Non-pigmented ciliary epithelial cell (primary cell): ENCODE measurements around the gene BCLAF1.
"Not testable (repeated sequence)": the region's sequence is repeated elsewhere in the genome, so short reads cannot be mapped to it uniquely, and the experiment has no call there.

Source experiments
- DNase-seq: peaks from one replicate; pipeline ENCODE4 v3.0.0-alpha.2; 2010; ENCODE audit warnings: low read depth

BCLAF1 gene

DNA sequence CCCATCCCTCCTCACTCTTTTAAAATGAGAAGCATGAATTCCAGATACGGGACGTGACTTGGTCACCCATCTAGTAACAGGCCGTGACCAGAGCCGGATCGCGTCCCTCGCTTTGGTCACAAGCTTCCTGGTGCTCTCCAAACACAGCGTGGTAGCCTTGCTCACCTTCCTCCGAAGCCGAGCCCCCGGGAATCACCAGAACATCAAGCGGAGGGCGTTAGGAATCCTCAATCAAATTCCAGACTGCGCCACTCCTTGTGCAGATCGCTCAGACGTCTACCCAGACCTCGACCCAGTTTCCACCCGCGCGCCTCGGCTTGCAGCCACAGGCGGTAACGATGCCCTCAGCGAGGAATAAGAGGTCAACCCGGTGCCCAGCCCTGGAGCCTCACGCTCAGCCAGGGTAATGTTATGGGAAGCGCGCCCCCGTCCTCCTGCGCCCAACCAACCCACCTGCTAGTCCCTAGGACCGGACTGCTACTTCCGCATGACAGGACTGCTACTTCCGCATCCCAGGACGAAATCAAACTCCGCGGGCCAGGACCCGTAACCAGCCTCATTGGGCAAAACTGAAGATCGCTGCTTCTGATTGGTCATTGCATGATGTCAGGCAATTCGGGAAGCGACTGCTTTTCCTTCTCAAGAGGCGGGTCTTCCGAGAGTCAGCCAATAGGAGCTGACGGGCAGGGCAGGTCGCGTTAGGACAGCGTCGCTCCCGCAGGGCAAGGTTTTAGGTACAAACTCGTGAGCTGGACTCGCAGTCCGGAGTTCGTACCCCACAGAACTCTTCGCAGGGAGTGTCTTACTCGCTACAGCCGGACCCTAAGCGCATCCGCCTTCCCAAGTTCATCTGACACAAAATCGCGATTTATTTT, 39.6 kb downstream of the BCLAF1 start, which contains the start of gene MTFR2:
TSS of gene MTFR2 (minus strand) at position 501 of the 875 bp plus-strand sequence. CDS start 1,212 bp downstream, outside the sequence.
- peak; percentile 98 for DNase-seq

DNA sequence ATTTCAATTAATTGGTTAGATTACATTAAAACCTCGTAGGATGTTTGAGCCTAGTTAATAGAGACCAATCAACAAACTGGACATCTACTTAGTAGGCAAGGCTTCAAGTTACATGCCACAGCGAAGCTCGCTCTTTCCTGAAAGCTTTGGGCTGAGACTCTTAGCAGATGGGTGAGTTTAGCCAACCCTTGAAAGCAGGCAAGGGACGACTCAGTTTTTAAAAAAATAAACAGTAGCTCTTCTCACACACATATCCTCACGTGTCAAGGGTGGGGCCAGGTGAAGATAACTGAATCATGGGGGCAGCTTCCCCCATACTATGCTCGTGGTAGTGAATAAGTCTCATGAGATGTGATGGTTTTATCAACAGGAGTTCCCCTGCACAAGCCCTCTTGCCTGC, 40.3 kb downstream of the BCLAF1 start:
- DNase-seq, result no peak

DNA sequence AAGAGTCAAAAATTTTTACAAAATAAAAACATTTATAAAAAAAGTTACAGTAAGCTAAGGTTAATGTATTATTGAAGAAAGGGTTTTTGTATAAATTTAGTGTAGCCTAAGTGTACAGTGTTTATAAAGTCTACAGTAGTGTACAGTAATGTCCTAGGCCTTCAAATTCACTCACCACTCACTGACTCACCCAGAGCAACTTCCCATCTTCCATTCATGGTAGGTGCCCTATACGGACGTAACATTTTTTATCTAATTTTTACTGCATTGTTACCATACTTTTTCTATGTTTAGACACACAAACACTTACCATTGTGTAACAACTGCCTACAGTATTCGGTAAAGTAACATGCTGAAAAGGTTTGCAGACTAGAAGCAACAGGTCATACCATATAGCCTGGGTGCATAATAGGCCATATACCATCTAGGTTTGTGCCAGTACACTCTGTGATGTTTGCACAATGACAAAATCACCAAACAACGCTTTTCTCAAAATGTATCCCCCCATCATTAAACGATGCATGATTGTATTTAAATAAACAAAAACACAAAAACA, 45.5 kb downstream of the BCLAF1 start:
- no peak for DNase-seq

DNA sequence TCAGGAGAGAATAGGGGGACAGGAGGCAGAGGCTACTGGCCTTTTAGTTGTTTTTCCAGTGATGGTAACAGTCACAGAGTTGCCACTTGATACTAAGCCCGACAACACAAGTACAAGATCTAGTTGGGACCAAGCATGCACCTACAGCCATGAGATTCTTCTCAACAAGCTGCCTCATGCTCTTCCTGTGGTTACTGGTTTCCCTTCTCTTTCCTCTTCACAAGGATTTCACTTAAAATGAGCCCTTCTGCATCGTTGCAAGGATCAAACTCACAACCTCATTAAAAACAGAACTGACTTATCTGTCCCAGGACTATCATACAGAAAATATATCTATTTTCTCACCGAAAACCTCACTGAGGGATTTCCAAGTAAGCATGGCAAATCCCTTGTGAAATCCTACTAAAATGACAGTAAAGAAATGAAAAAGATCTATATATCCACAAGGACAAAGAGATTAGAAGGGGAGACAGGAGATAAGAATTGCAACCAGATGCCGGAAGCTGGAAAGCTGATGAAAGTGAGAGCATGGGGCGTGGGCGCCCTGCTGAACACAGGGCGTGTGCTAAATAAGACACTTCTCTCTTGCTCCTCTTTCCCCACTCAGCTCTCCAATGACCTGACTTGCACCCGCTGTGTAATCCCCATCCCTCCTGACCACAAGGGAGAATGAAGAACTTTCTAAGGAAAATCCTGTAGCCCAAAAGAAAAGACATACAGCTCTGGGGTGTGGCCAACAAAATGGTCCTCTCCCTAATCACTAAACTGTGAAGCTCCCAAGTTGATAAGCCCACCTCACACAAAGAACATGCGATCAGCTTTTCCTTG, 53.0 kb downstream of the BCLAF1 start:
- no peak for DNase-seq

DNA sequence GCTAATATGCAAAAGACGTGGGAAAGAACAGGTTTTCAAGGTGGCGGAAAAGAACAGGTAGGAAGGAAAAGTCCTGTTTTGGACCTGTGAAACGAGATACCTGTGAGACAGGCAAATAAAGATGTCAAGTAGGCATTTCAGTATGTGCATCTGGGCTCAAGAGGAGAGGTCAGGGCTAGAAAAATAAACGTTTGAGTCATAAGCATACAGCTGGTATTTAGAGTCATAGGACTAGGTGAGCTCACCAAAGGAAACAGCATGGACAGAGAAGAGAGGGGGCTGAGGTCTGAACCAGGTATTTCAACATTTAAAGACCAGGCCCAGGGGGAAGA, 54.4 kb downstream of the BCLAF1 start:
- DNase-seq, result no peak

DNA sequence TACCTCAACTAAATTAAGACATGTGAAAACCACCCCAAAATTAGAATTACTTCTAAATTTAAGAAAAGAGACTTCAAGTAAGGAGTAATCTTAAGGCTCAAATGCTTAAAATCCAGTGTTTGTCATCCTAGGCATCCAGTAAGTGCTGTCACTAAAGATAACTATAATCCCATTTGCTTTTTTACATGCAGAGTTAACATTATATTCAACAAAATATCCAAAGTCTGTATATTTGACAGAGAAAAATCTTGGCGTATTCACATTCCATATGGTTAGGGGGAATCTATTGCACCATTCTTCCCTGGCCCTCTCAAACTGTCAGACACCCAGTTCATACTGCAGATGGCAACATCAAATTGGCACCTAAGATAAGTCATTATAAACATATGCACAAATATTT, 56.9 kb downstream of the BCLAF1 start:
- DNase-seq, result no peak

DNA sequence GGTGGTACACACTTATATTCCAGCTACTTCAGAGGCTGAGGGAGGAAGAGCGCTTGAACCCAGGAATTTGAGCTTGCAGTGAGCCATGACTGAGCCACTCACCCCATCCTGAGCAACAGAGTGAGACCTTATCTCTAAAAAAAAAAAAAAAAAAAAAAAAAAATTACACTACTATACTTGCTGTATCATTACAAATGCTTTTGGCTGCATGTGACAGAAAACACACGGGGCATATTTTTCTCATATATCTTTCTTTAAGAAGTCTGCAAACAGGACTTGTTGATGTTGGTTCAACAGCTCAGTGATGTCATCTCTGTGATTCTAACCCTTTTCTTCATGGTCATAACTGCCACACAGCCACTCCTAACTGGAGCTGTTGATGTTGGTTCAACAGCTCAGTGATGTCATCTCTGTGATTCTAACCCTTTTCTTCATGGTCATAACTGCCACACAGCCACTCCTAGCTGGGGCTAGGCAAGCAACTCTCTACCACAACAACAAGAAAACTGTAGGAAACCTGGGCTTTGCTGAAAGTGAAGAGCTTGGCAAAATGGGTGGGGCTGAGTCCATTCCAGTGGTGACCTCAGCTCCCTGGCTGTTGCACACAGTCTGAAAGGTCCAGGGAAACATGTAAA, 59.3 kb downstream of the BCLAF1 start:
- no peak for DNase-seq

DNA sequence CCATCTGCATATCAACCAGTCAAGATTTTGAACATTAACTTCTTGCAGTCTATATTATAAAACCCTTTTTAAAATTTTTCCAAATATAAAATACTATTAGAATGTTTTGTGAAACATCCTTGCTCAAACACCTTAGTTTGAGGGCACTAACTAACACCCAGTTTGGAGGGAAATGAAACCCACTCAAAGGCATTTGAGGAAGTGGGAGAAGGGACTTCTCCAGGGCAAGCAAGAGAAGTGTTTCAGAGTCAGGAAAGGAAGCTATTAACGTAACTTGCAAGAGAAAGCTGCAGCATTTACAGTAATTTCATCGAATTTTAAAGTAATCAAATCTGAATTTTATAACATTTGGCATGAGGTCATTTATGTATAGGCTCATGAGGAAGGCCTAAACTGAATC, 60.8 kb downstream of the BCLAF1 start:
- no peak for DNase-seq

DNA sequence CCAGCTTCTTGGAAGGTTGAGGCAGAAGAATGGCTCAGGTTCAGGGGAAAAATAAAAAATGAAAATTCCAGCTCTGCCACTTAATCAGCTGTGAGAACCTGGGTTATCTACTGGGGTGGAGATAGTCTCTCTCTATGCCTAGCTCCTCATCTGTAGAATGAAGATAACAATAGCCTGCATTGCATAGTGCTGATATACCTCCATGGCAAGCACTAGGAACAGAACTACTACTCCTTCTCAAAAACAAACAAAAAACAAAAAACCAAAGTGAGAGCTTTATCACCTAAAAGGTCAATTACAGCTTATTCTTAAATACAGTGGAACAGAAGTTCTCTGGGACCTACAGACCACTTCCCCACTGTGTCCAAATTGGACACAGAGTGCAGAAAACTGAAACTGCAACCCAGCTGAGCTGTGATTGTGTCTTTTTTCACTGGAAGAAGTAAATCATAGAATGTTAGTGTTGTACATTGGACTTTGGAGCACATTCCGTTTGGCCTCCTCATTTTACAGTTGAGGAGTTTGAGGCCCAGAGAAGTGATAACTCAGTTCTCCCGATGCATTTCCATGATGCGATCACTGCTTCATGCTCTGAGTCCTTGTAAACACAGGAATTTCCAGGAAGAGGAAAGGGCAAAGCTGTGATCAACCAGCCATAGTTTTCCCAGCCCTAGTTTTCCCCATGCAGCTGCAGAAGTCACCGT, 62.8 kb downstream of the BCLAF1 start:
- no peak for DNase-seq

DNA sequence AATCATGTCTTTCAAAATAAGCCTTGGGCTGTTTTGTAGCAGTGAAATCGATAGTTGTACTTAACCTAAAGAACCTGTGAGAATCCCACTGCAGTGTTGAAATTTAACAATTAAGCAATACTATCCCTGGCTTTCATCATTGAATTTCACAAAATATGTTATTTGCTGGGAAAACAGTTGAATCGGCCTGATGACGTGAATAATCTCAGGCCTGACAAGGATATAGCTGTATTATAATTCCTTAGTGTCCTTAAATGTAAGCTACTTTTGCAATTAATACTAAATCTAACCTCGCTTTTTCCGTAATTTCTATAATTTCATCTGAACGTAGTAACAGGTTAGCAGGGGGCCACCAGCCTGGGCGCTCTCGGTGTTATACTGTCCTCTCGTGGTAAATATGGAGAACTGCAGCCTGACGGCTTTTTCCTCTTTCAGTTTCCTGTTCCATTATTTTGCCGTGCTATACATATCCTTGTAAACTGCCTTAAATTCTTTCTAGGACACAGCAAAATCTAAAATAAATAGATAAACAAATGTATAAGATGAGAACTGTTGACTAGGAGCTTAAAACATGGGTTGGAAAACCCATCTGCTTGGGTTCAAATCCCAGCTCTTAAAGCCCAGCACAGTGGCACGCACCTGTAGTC, 63.5 kb downstream of the BCLAF1 start:
- DNase-seq, result no peak

DNA sequence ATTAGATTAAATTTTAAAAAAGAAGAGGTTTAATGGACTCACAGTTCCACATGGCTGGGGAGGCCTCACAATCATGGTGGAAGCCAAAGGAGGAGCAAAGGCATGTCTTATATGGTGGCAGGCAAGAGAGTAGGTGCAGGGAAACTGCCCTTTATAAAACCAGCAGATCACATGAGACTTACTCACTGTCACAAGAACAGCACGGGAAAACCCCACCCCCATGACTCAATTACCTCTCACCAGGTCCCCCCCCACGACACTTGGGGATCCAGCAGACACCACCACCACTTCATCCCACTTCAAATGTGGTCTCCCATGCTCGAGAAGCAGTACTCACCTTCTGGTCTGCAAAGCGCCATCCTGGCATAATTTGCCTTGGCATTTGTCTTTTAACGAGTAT, 64.2 kb downstream of the BCLAF1 start:
- DNase-seq, result no peak

DNA sequence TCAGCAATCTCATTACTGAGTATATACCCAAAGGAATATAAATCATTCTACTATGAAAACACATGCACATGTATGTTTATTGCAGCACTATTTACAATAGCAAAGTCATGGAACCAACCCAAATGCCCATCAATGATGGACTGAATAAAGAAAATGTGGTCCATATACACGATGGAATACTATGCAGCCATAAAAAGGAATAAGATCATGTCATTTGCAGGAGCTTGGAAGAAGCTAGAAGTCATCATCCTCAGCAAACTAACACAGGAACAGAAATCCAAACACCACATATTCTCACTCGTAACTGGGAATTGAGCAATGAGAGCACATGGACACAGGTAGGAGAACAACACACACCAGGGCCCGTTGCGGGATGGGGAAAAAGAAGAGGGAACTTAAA, 64.7 kb downstream of the BCLAF1 start:
- not testable (repeated sequence) for DNase-seq

DNA sequence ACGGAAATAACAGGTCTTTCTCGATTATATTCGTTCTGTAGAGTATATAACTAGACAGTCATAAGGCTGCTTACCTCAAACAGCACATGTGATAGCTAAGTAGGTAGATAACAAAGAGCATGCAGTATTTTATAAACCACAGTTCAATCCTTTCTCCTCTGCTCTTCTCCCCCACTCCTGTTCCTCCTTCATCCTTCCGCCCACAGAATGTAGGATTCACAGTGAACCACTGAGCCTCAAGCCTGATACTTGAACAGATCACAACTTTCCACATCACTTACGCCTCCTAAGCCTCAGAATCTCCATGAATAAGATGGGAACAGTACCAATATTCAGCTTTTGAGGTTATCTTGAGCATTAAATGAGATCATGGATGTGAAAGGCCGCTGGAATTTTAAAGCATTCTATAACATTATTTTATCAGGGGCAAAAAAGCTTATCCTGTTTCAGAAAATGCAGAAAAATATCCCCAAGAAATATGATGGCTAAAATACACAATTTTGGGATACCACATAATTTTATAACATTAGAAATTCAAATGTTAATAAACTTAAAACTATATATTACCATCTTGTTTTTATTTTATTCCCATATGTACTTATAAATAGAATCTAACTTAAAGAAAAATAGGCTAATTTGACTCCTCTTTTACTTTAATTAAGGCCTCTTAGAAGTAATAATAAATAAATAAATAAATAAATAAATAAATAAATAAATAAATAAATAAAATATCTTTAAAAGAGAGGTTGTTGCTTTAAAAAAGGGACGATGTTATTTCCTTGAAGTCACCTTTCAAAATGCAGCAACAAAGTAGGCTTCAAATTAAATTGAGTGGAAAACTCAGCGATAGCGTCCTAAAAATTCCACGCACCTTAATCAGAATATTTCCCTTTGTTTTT, 72.9 kb downstream of the BCLAF1 start:
- no peak for DNase-seq

DNA sequence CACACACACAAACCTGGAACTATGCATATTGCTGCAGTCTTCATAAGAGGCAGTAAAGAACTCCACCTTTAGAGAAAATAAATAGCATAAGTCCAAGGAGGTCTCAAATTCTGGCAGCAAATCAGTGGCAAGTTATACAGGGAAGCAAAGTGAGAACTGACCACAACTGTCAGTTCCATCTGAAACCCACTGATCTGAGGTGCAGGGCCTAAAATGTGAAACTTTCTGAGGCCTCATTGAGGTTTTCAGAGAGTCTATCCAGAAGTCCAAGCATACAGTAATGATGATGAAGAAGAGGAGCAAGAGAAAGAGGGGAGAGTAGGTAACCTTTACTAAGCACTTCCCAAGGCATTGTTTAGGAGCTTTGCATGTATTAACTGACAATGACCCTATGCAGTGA, 75.8 kb downstream of the BCLAF1 start:
- no peak for DNase-seq

DNA sequence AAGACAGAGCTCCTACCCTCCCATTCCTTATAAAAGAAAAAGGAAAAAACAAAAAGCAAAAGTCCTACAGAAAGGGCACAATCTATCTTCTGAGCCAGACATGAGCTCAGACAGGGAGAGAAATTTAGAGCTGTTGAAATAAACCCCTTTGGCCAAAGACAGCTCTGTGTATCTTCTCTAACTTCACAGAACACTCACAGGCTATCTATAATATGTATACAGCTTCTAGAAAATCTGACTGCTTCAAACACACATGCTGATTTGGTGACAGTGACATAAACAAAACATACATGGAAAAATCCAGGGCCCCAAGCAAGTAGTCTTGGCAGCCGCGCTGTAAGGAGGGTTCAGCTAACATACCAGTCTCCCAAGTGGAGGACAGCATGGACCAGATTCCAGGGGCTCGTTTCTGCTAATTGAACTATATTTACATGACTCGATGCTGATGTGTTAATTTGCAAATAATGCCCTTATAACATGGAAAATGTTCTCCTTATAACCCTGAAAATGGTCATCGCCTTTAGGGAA, 76.6 kb downstream of the BCLAF1 start:
- DNase-seq, result no peak

DNA sequence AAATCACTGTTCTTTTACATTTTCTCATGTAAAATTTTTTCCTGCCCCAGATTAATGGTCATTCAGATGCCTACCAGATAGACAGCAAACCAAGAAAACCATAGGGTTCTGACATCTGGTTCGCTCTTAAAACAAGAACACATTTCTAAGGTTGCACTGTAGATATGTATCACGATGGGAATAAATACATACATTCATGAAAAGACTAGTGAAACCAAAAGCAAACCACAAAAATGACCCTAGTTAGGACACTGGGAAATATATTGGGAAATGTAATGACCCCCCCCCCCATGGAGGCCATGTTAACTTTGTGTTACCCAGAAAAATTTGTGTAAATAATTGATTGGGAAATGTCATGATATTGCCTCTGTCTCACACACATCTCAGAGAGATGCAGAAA, 77.0 kb downstream of the BCLAF1 start:
- DNase-seq, result no peak

DNA sequence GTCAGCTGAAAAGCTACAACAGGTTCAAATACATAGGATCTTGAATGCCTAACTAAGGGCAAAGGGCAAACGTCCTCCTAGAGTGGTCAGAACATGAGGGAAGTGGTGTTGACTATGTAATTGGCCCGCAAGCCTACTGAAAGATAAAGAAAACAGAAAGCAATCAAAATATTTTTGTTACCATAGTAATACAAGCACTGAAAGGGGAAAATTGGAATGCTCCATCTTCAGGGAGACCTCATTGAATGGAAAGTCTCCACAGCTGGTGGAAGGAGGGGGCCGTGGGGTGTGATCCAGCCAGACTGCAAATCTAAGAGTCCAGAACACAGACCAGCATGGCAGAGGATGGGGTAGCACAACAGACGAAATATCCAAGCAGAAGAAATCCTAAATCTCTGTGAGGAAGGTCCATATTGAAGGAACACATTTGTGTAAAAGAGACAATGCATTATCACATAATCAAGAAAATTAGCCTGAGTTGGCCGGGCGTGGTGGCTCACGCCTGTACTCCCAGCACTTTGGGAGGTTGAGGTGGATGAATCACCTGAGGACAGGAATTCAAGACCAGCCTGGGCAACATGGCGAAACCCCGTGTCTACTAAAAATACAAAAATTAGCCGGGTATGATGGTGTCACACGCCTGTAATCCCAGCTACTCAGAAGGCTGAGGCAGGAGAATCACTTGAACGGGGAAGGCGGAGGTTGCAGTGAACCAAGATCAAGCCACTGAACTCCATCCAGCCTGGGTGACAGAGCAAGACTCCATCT, 79.1 kb downstream of the BCLAF1 start:
- DNase-seq, result no peak

DNA sequence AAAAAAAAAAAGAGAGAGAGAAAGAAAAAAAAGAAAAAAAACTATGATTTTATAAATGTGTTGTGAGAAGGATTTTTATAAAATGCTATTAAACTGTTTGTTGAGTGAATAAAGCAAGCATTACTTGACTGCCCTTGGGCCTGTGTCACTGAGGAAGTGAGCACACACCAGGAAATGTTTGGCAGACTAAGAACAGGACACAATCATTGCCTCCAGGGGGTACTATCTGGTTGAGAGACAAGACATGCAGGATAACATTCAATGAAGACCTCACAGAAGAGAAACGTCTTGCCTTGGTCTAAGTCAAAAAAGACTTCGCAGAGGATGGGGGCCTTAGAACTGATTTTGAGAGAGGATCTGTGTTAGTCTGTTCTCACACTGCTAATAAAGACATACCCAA, 80.2 kb downstream of the BCLAF1 start:
- DNase-seq, result no peak

DNA sequence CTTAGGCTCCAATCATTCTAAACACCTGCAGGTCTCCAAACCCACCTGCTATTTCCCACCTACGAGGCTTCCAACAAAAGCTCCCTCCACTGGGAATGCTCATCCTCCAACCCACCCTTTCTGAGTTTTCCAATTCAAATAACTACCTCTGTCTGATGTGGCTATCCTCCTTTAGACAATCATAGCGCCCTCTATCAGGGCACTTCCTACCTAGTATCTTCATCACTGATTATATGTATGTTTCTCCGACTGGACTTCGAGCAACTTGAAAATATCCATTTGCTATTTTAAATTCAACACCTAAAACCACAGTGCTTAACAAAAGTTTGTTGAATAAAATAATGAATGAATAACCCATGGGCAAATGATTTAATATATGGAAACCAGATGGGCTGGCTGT, 80.9 kb downstream of the BCLAF1 start:
- no peak for DNase-seq
